Karpas-422 (cell line): ENCODE data around the gene MED13L. TPM values are rescaled to one million over a fixed set of nuclear protein-coding genes. Genes with fewer than 3 reads are reported as not detected.

Experiments used
- DNase-seq: peaks from one replicate; pipeline ENCODE4 v3.0.0-alpha.2; 2015
- H2AFZ ChIP-seq: fragments of 200-600 bp; sonication (generic); 2 replicates; pipeline ENCODE4 v1.6.1; 2014; ENCODE audit warnings: antibody characterized with exemption, low read length, mixed read lengths
- H3K27ac ChIP-seq: fragments of 200-600 bp; sonication (generic); 2 replicates; pipeline ENCODE4 v1.5.1; 2014; ENCODE audit warnings: mild to moderate bottlenecking, low read length, moderate library complexity
- H3K27me3 ChIP-seq: fragments of 200-600 bp; sonication (generic); 2 replicates; pipeline ENCODE4 v1.6.1; 2014; ENCODE audit warnings: low read length, mixed read lengths
- H3K36me3 ChIP-seq: fragments of 200-600 bp; sonication (generic); 2 replicates; pipeline ENCODE4 v1.6.1; 2014; ENCODE audit warnings: low read length, mixed read lengths; ENCODE audit not compliant: insufficient read depth
- H3K4me1 ChIP-seq: fragments of 200-600 bp; sonication (generic); 2 replicates; pipeline ENCODE4 v1.6.1; 2014; ENCODE audit warnings: mild to moderate bottlenecking, low read length, mixed read lengths
- H3K4me2 ChIP-seq: fragments of 200-600 bp; sonication (generic); 2 replicates; pipeline ENCODE4 v1.6.1; 2014; ENCODE audit warnings: low read length, low read depth, mild to moderate bottlenecking; ENCODE audit not compliant: poor library complexity, severe bottlenecking
- H3K4me3 ChIP-seq: fragments of 200-600 bp; sonication (generic); 2 replicates; pipeline ENCODE4 v1.5.1; 2014; ENCODE audit warnings: mild to moderate bottlenecking, antibody characterized with exemption, low read length, mixed read lengths
- H3K79me2 ChIP-seq: fragments of 200-600 bp; sonication (generic); 2 replicates; pipeline ENCODE4 v1.6.1; 2014; ENCODE audit warnings: mild to moderate bottlenecking, low read length, mixed read lengths
- H3K9ac ChIP-seq: fragments of 200-600 bp; sonication (generic); 2 replicates; pipeline ENCODE4 v1.6.0; 2014; ENCODE audit warnings: low read length
- H3K9me2 ChIP-seq: fragments of 200-600 bp; sonication (generic), shearing (Covaris generic); replicated peaks from 2 replicates; pipeline ENCODE4 v1.6.0; 2014; ENCODE audit warnings: mild to moderate bottlenecking, low read length, moderate library complexity; ENCODE audit not compliant: insufficient read depth
- H3K9me3 ChIP-seq: fragments of 300-700, 200-600 bp; sonication (generic); 2 replicates; pipeline ENCODE4 v1.6.1; 2014; ENCODE audit warnings: low read length, mixed read lengths
- H4K20me1 ChIP-seq: fragments of 200-600 bp; sonication (generic); 2 replicates; pipeline ENCODE4 v1.6.1; 2014; ENCODE audit warnings: mild to moderate bottlenecking, antibody characterized with exemption, low read length, low read depth; ENCODE audit not compliant: insufficient read depth
- total RNA-seq: library from RNA; depleted of rRNA; stranded (reverse); fragments of >200 nt; shearing (Covaris generic); gene quantifications from 2 replicates; pipeline ENCODE4 v1.2.3, GENCODE V29; 2014; ENCODE audit warnings: low replicate concordance

Gene MED13L
- total RNA-seq, 1 experiment from 2014 or later, result 37.5 TPM

GRCh38 chr12:116089080-116089479 lies 188.4 kb downstream of the MED13L start:
- Histone ChIP-seq H3K79me2 (no peaks in the 10 kb centered on the region), H3K4me2 (no peak overlapping the region), H3K9ac (no peak overlapping the region), H3K27me3 (no peaks in the 10 kb centered on the region), H3K36me3 (no peaks in the 10 kb centered on the region), H3K4me3 (no peak overlapping the region), H3K9me3 (no peaks in the 10 kb centered on the region), H2AFZ (no peak overlapping the region), H3K9me2 (no peaks in the 10 kb centered on the region), H3K4me1 (no peaks in the 10 kb centered on the region), H4K20me1 (peaks cover 12% of the 10 kb centered on the region), H3K27ac (no peak overlapping the region)
- no peak for DNase-seq

- Histone ChIP-seq H4K20me1 (peaks cover 14% of the 10 kb centered on the region), H3K9me3 (no peaks in the 10 kb centered on the region), H2AFZ (no peak overlapping the region), H3K4me3 (no peak overlapping the region), H3K4me1 (no peaks in the 10 kb centered on the region), H3K4me2 (no peak overlapping the region), H3K27me3 (no peaks in the 10 kb centered on the region), H3K27ac (no peak overlapping the region), H3K79me2 (no peaks in the 10 kb centered on the region), H3K9ac (no peak overlapping the region), H3K9me2 (no peaks in the 10 kb centered on the region), H3K36me3 (no peaks in the 10 kb centered on the region)
- DNase-seq, result no peak
These were observed 189.5 kb downstream of the MED13L start for GRCh38 chr12:116087962-116088361.

GRCh38 chr12:116087399-116087798 lies 190.1 kb downstream of the MED13L start:
- no peak for DNase-seq
- no peak overlapping the region for H3K4me3 ChIP-seq
- no peaks in the 10 kb centered on the region for H3K9me2 ChIP-seq
- peaks cover 17% of the 10 kb centered on the region for H4K20me1 ChIP-seq
- no peaks in the 10 kb centered on the region for H3K79me2 ChIP-seq
- H3K27ac ChIP-seq, result no peak overlapping the region
- no peak overlapping the region for H2AFZ ChIP-seq
- H3K27me3 ChIP-seq, result no peaks in the 10 kb centered on the region
- H3K4me2 ChIP-seq, result no peak overlapping the region
- H3K4me1 ChIP-seq, result no peaks in the 10 kb centered on the region
- H3K9ac ChIP-seq, result no peak overlapping the region
- no peaks in the 10 kb centered on the region for H3K9me3 ChIP-seq
- no peaks in the 10 kb centered on the region for H3K36me3 ChIP-seq

DNA sequence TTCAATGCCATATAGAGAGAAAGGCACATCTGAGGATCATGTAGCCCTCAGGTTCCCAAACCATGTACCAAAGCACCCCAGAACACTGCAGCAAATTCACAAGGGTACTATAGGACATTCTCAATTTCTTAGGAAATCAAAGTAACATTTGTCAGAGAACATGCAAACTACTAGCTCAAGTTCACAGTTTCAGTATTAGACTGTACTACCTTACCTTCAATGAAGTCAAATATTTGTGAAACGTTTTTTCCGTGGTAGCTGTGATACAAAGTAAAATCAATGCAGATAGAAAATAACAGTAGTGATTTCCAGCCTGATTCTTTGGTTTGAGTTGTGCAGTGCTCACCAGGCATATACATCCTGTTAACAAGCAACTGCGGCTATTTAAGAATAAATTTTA lies 197.1 kb downstream of the MED13L start:
- DNase-seq, result no peak
- Histone ChIP-seq H3K36me3 (no peaks in the 10 kb centered on the region), H2AFZ (no peak overlapping the region), H3K4me3 (no peak overlapping the region), H4K20me1 (peaks cover 29% of the 10 kb centered on the region), H3K9ac (no peak overlapping the region), H3K4me2 (no peak overlapping the region), H3K27ac (no peak overlapping the region), H3K79me2 (no peaks in the 10 kb centered on the region), H3K27me3 (no peaks in the 10 kb centered on the region), H3K9me2 (no peaks in the 10 kb centered on the region), H3K9me3 (no peaks in the 10 kb centered on the region), H3K4me1 (no peaks in the 10 kb centered on the region)

DNA sequence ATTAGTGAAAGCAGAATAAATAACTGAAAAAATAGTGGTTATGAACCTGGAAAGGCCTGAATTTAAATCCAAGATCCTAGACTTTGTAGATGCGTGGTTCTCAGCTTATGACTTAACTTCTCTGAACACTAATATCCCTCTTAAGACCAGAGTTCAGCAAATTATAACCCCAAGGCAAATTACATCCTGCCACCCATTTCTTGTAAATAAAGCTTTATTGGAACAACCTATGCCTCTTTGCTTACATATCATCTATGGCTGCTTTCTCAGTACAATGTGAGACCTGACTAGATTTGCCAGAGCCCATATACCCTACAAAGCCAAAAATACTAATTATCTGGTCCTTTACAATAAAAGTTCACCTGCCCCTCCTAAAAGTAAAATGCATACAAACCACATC lies 199.1 kb downstream of the MED13L start:
- no peak for DNase-seq
- H3K9ac ChIP-seq, result no peak overlapping the region
- no peak overlapping the region for H3K4me2 ChIP-seq
- no peak overlapping the region for H2AFZ ChIP-seq
- H3K27ac ChIP-seq, result no peak overlapping the region
- H3K4me1 ChIP-seq, result no peaks in the 10 kb centered on the region
- H3K27me3 ChIP-seq, result no peaks in the 10 kb centered on the region
- H3K9me3 ChIP-seq, result no peaks in the 10 kb centered on the region
- no peaks in the 10 kb centered on the region for H3K36me3 ChIP-seq
- no peaks in the 10 kb centered on the region for H3K79me2 ChIP-seq
- H3K4me3 ChIP-seq, result no peak overlapping the region
- no peaks in the 10 kb centered on the region for H3K9me2 ChIP-seq
- peaks cover 27% of the 10 kb centered on the region; the same call in 1 of the 2 replicates for H4K20me1 ChIP-seq

DNA sequence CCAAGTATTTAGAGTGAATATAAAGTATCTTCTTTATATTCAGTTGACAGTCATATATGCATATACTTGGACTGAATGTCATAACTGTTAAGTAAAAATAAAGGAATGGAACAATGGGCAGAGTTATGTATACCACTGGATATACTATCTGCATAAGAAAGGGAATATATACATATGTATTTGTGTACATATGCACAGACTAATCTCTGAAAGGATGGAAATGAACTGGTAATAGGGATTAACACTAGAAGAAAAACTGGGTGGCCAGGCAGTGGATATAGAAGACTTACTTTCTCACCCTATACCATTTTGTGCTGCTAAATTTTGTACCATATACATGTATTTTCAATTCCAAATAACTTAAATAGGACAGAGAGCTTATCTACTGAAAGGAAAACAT lies 200.1 kb downstream of the MED13L start:
- Histone ChIP-seq H3K9me3 (no peaks in the 10 kb centered on the region), H3K79me2 (no peaks in the 10 kb centered on the region), H3K27ac (no peak overlapping the region), H3K9ac (no peak overlapping the region), H3K4me3 (no peak overlapping the region), H3K4me2 (no peak overlapping the region), H3K36me3 (no peaks in the 10 kb centered on the region), H4K20me1 (peaks cover 25% of the 10 kb centered on the region; the same call in 1 of the 2 replicates), H3K4me1 (no peaks in the 10 kb centered on the region), H3K27me3 (no peaks in the 10 kb centered on the region), H3K9me2 (no peaks in the 10 kb centered on the region), H2AFZ (no peak overlapping the region)
- no peak for DNase-seq

- no peak overlapping the region for H3K4me2 ChIP-seq
- no peak overlapping the region for H3K4me3 ChIP-seq
- DNase-seq, result no peak
- H3K9me2 ChIP-seq, result no peaks in the 10 kb centered on the region
- H3K4me1 ChIP-seq, result no peaks in the 10 kb centered on the region
- no peak overlapping the region for H3K9ac ChIP-seq
- H4K20me1 ChIP-seq, result peaks cover 21% of the 10 kb centered on the region
- no peaks in the 10 kb centered on the region for H3K27me3 ChIP-seq
- no peaks in the 10 kb centered on the region for H3K36me3 ChIP-seq
- no peak overlapping the region for H3K27ac ChIP-seq
- H2AFZ ChIP-seq, result no peak overlapping the region
- H3K9me3 ChIP-seq, result no peaks in the 10 kb centered on the region
- no peaks in the 10 kb centered on the region for H3K79me2 ChIP-seq
These were observed 201.1 kb downstream of the MED13L start for GRCh38 chr12:116076399-116076798.

GRCh38 chr12:116074686-116075085 lies 202.8 kb downstream of the MED13L start:
- Histone ChIP-seq H3K4me1 (no peaks in the 10 kb centered on the region), H3K79me2 (no peaks in the 10 kb centered on the region)
- no peak for DNase-seq

More at GRCh38 chr12:116074686-116075085, 202.8 kb downstream of the MED13L start:
- H3K27ac ChIP-seq, result no peak overlapping the region
- no peak overlapping the region for H2AFZ ChIP-seq
- no peaks in the 10 kb centered on the region for H3K9me2 ChIP-seq
- no peaks in the 10 kb centered on the region for H3K36me3 ChIP-seq
- no peak overlapping the region for H3K9ac ChIP-seq
- H3K9me3 ChIP-seq, result no peaks in the 10 kb centered on the region
- H3K4me3 ChIP-seq, result no peak overlapping the region
- no peaks in the 10 kb centered on the region for H3K27me3 ChIP-seq
- no peak overlapping the region for H3K4me2 ChIP-seq
- peaks cover 28% of the 10 kb centered on the region for H4K20me1 ChIP-seq
